Fibroblast of pulmonary artery (primary cell): ENCODE results near the gene LMAN2.

ENCODE experiments used
- DNase-seq: peaks from one replicate; pipeline ENCODE4 v3.0.0-alpha.2; 2010; ENCODE audit warnings: low read depth
- H3K4me3 ChIP-seq: replicated peaks from 2 replicates; pipeline ENCODE4 v1.5.1; 2011; ENCODE audit warnings: low read depth, mild to moderate bottlenecking, control low read depth, low read length, moderate library complexity
- TF ChIP-seq, protein P1 (sequence below): IDR thresholded peaks from 2 replicates; pipeline ENCODE4 v1.5.1; 2011; ENCODE audit warnings: mild to moderate bottlenecking, control low read depth, low read length, inconsistent platforms; ENCODE audit errors: missing control alignments

The LMAN2 gene

DNA sequence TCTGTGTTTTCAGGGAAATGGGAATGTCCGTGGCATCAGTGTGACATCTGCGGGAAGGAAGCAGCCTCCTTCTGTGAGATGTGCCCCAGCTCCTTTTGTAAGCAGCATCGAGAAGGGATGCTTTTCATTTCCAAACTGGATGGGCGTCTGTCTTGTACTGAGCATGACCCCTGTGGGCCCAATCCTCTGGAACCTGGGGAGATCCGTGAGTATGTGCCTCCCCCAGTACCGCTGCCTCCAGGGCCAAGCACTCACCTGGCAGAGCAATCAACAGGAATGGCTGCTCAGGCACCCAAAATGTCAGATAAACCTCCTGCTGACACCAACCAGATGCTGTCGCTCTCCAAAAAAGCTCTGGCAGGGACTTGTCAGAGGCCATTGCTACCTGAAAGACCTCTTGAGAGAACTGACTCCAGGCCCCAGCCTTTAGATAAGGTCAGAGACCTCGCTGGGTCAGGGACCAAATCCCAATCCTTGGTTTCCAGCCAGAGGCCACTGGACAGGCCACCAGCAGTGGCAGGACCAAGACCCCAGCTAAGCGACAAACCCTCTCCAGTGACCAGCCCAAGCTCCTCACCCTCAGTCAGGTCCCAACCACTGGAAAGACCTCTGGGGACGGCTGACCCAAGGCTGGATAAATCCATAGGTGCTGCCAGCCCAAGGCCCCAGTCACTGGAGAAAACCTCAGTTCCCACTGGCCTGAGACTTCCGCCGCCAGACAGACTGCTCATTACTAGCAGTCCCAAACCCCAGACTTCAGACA, 57.5 kb downstream of the LMAN2 start:
- no peak for DNase-seq
- TF ChIP-seq, protein P1, sequence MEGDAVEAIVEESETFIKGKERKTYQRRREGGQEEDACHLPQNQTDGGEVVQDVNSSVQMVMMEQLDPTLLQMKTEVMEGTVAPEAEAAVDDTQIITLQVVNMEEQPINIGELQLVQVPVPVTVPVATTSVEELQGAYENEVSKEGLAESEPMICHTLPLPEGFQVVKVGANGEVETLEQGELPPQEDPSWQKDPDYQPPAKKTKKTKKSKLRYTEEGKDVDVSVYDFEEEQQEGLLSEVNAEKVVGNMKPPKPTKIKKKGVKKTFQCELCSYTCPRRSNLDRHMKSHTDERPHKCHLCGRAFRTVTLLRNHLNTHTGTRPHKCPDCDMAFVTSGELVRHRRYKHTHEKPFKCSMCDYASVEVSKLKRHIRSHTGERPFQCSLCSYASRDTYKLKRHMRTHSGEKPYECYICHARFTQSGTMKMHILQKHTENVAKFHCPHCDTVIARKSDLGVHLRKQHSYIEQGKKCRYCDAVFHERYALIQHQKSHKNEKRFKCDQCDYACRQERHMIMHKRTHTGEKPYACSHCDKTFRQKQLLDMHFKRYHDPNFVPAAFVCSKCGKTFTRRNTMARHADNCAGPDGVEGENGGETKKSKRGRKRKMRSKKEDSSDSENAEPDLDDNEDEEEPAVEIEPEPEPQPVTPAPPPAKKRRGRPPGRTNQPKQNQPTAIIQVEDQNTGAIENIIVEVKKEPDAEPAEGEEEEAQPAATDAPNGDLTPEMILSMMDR = no peak
- H3K4me3 ChIP-seq = no peak overlapping the region

DNA sequence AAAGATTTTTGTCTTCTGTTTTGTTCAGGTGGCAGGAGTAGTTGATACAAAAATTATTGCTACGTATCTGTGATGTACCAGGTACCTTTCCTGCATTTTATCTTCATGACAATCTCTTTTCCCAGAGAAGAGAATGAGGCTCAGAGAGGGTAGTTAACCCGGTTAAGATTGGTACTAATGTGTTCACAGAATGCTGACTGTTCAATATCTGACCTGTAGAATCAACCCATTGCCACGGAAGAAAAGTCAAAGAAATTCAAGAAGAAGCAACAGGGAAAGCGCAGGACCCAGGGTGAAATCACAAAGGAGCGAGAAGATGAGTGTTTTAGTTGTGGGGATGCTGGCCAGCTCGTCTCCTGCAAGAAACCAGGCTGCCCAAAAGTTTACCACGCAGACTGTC, 59.7 kb downstream of the LMAN2 start:
- DNase-seq = no peak
- TF ChIP-seq, protein P1 = no peak
- no peak overlapping the region for H3K4me3 ChIP-seq

- H3K4me3 ChIP-seq = no peak overlapping the region
- no peak for DNase-seq
- TF ChIP-seq, protein P1 = no peak
Measured at GRCh38 chr5:177290816-177291596, 60.5 kb downstream of the LMAN2 start.

GRCh38 chr5:177288191-177288590, 63.3 kb downstream of the LMAN2 start:
- TF ChIP-seq, protein P1 = no peak
- no peak for DNase-seq
- no peak overlapping the region for H3K4me3 ChIP-seq
